ENCODE measurements around the gene SRSF6. TPM values are rescaled to one million over a fixed set of nuclear protein-coding genes. Genes with fewer than 3 reads are reported as not detected.

SRSF6 gene
- total RNA-seq, 1 experiment from 2014 or later: 242 TPM

DNA sequence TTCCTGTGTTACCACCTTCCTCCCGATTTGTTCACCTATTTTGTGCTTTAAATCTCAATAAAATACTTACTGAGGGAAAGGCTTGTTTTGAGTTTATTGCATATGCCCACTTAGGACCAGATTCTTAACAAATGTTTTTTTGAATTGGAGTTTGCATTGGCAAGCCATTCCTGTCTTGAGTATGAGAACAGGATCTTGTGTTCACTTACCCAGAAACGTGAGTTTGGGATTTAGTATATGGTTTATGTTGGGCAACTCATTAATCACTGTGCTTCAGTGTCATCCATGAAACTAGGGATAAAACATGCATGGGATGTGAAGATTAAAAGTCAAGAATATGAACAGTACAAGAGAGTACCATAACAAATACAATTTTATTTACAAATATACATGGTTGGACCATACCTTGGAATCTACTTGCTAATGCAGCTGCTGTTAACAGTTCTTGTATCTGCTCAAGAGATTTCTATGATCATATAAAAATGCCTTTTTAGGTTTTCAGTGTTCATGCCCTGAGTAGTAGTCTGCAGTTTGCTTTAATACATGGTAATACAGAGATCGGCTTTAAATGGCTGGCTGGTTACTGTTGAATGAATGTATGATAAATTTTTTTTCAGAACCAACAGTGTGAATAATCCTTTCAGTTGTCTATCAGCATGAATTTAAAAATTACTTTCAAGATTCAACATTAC lies 6.0 kb downstream of the SRSF6 start:
- H3K79me2 ChIP-seq (ENCODE audit: insufficient read depth, low read length): peaks cover 71% of the 10 kb centered on the region
- no peaks in the 10 kb centered on the region for H3K9me2 ChIP-seq (ENCODE audit: insufficient read depth)
- H3K27me3 ChIP-seq (ENCODE audit: insufficient read depth, low read length): no peaks in the 10 kb centered on the region
- no peak overlapping the region for H3K9ac ChIP-seq (ENCODE audit: low read length)
- no peak overlapping the region for H3K4me2 ChIP-seq (ENCODE audit: low read length)
- ChIA-PET RAD21 (ENCODE audit: low non-redundant PET in 1 of 2, low total read pairs in 2 of 2, uncharacterized antibody in 2 of 2, unreplicated experiment in 2 of 2) (no interaction called here), CTCF (no interaction called here), POLR2A (no interaction called here)
- intact Hi-C loops (cut with micrococcal nuclease): no loop called here
- H2AFZ ChIP-seq (ENCODE audit: low read depth, low read length, poor library complexity, severe bottlenecking): no peak overlapping the region
- no peaks in the 10 kb centered on the region for H3K9me3 ChIP-seq (ENCODE audit: control insufficient read depth in 1 of 2, insufficient read depth in 1 of 2, low read depth in 1 of 2, low read length in 2 of 2)
- H3K4me3 ChIP-seq (replicated peaks in 1 of 2; ENCODE audit: low read depth in 1 of 2, low read length in 2 of 2): no peak overlapping the region
- DNase-seq (ENCODE audit: low read depth, low spot score): no peak
- BruUV-seq (replicated peaks): no TSS peak
- H4K20me1 ChIP-seq (ENCODE audit: insufficient read depth): peaks cover 45% of the 10 kb centered on the region
- no peak overlapping the region for H3K27ac ChIP-seq (ENCODE audit: low read depth, low read length)
- ATAC-seq: no peak
- H3K36me3 ChIP-seq (ENCODE audit: control insufficient read depth in 1 of 2, insufficient read depth in 2 of 2, low read length in 2 of 2): peaks cover 61 to 62% of the 10 kb centered on the region in 2 experiments
- TF ChIP-seq, protein P1, sequence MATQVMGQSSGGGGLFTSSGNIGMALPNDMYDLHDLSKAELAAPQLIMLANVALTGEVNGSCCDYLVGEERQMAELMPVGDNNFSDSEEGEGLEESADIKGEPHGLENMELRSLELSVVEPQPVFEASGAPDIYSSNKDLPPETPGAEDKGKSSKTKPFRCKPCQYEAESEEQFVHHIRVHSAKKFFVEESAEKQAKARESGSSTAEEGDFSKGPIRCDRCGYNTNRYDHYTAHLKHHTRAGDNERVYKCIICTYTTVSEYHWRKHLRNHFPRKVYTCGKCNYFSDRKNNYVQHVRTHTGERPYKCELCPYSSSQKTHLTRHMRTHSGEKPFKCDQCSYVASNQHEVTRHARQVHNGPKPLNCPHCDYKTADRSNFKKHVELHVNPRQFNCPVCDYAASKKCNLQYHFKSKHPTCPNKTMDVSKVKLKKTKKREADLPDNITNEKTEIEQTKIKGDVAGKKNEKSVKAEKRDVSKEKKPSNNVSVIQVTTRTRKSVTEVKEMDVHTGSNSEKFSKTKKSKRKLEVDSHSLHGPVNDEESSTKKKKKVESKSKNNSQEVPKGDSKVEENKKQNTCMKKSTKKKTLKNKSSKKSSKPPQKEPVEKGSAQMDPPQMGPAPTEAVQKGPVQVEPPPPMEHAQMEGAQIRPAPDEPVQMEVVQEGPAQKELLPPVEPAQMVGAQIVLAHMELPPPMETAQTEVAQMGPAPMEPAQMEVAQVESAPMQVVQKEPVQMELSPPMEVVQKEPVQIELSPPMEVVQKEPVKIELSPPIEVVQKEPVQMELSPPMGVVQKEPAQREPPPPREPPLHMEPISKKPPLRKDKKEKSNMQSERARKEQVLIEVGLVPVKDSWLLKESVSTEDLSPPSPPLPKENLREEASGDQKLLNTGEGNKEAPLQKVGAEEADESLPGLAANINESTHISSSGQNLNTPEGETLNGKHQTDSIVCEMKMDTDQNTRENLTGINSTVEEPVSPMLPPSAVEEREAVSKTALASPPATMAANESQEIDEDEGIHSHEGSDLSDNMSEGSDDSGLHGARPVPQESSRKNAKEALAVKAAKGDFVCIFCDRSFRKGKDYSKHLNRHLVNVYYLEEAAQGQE (IDR thresholded peaks at IDR 0.05; ENCODE audit: low read depth): no peak
- TF ChIP-seq POLR2A (IDR thresholded peaks at IDR 0.05; ENCODE audit: borderline replicate concordance, extremely low read depth, insufficient read depth, insufficient read length) (no peak), FOSL1 (IDR thresholded peaks at IDR 0.05; ENCODE audit: low read depth) (no peak), ELF1 (IDR thresholded peaks at IDR 0.05; ENCODE audit: borderline replicate concordance, low read depth) (no peak), SIN3A (IDR thresholded peaks at IDR 0.05; ENCODE audit: low read depth) (no peak), CBX3 (IDR thresholded peaks at IDR 0.05; ENCODE audit: low read depth) (no peak), TCF7L2 (IDR thresholded peaks at IDR 0.05; ENCODE audit: borderline replicate concordance, extremely low read depth, insufficient read depth, insufficient read length) (no peak), POLR2AphosphoS5 (IDR thresholded peaks at IDR 0.05; ENCODE audit: low read depth, low read length) (no peak), RAD21 (IDR thresholded peaks at IDR 0.05; ENCODE audit: low read depth) (no peak), SP1 (IDR thresholded peaks at IDR 0.05; ENCODE audit: low read depth) (no peak), SRF (IDR thresholded peaks at IDR 0.05; ENCODE audit: low read depth) (no peak), YY1 (IDR thresholded peaks at IDR 0.05; ENCODE audit: extremely low read depth, insufficient replicate concordance, low read depth, low read length) (no peak), EZH2phosphoT487 (IDR thresholded peaks at IDR 0.05; ENCODE audit: borderline replicate concordance) (no peak)
- TF ChIP-seq, protein P2, sequence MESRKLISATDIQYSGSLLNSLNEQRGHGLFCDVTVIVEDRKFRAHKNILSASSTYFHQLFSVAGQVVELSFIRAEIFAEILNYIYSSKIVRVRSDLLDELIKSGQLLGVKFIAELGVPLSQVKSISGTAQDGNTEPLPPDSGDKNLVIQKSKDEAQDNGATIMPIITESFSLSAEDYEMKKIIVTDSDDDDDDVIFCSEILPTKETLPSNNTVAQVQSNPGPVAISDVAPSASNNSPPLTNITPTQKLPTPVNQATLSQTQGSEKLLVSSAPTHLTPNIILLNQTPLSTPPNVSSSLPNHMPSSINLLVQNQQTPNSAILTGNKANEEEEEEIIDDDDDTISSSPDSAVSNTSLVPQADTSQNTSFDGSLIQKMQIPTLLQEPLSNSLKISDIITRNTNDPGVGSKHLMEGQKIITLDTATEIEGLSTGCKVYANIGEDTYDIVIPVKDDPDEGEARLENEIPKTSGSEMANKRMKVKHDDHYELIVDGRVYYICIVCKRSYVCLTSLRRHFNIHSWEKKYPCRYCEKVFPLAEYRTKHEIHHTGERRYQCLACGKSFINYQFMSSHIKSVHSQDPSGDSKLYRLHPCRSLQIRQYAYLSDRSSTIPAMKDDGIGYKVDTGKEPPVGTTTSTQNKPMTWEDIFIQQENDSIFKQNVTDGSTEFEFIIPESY (IDR thresholded peaks at IDR 0.05; ENCODE audit: extremely low read depth, insufficient replicate concordance, low read length): no peak
- peaks cover 0 to 6% of the 10 kb centered on the region in 2 experiments; a peak in 3 of 4 replicates for H3K4me1 ChIP-seq (ENCODE audit: control insufficient read depth in 1 of 2, insufficient read depth in 2 of 2, low read length in 2 of 2)

Measured in HCT116 (cell line).